ENCODE measurements around the gene CEACAM20. TPM values are rescaled to one million over a fixed set of nuclear protein-coding genes. Genes with fewer than 3 reads are reported as not detected.

Gene CEACAM20
- total and polyA plus RNA-seq, 11 donors: not detected

DNA sequence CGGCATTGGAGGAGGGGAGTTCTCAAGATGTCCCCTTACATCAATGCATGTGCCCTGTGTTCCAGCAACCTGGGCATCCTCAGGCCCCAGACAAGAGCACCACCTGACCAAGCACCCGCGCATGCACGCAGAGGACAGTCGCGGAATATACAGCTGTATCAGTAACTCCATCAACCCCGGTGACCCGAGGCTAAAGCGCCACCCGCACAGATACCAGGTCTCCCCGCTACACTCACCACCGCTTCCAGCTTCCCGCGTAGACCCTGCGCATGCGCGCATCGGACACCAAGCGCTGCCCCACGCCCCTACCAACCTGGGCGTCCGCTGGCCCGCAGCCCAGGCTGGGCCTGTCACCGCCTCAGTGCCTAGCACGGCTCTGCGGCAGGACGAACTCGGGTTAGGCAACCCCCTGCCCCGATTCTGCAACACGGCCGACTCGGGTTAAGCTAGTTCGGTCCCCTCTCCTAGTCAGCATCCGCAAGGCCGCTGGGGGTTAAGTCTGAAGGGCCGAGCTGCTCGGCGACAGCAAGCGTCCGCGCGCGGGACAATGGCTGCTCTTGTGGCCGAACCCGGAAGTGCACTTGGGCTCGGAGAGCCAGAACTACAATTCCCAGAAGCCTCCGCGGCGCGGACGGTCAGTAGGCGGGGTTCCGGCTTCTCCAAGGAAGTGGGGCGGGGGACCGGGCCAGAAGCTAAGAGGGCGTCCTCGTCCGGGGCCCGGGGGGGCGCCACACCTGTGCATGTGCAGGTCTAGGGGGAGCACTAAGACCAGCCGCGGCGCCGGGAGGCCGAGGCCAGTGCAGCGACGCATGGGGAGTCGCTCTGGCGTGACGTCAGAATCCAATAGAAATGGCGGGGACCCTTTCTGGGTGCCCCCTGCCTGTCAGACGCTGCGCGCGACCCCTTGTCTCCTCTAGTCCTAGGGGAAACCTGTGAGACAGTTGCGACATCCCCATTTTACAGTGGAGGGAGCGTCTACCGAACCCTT, 29.2 kb downstream of the CEACAM20 start, which contains the start of gene ZNF180:
ZNF180 (minus strand) TSS at position 561 of the 988 bp plus-strand sequence. CDS start 3,188 bp downstream, outside the sequence.
- 0 to 1% (median 0%) methylated on average over 41 to 78 of the region's 78 CpGs for WGBS, 4 donors
- Histone ChIP-seq H3K4me1 (peaks cover 5 to 20% (median 12%) of the 10 kb centered on the region in 12 donors), H3K4me3 (peak within 1 kb of the TSS; percentile 67 to 99 (median 85)), H3K27me3 (no peaks in the 10 kb centered on the region), H3K36me3 (peaks cover under 1 to 26% (median 21%) of the 10 kb centered on the region in 9 donors), H3K27ac (peak within 1 kb of the TSS; percentile 78 to 96 (median 91)), H3K9me3 (peaks cover 0 to 39% (median 24%) of the 10 kb centered on the region in 12 donors)
- DNase-seq (peak; percentile 96 to 98 (median 96)), ATAC-seq (peak; percentile 96 to 98 (median 98))
- intact Hi-C loops (cut with DNase I): no loop called here
- TF ChIP-seq, protein P1, sequence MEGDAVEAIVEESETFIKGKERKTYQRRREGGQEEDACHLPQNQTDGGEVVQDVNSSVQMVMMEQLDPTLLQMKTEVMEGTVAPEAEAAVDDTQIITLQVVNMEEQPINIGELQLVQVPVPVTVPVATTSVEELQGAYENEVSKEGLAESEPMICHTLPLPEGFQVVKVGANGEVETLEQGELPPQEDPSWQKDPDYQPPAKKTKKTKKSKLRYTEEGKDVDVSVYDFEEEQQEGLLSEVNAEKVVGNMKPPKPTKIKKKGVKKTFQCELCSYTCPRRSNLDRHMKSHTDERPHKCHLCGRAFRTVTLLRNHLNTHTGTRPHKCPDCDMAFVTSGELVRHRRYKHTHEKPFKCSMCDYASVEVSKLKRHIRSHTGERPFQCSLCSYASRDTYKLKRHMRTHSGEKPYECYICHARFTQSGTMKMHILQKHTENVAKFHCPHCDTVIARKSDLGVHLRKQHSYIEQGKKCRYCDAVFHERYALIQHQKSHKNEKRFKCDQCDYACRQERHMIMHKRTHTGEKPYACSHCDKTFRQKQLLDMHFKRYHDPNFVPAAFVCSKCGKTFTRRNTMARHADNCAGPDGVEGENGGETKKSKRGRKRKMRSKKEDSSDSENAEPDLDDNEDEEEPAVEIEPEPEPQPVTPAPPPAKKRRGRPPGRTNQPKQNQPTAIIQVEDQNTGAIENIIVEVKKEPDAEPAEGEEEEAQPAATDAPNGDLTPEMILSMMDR (IDR thresholded peaks at IDR 0.05): peak; percentile 22 to 66 (median 53)
- TF ChIP-seq POLR2A (IDR thresholded peaks at IDR 0.05): peak in 1 of 2 donors; percentile 93

DNA sequence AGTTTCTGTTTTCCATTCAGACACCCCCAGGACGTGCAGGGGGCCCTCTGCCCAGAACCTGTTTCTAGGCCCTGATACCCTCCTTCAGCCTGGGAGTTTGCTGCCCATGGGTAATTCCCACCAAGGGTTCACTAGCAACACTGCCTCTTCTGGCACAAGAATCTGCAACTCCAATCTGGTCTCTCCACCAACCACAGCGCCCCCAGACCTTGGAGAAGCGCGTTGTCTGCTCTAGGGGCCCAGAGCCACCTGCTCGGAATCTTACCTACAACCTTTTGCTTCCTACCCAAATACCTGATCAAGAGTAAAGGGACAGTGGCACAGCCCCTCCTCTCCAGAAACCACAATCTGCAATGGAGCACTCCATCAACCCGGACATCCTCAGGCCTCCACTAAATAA, 29.9 kb downstream of the CEACAM20 start:
- Histone ChIP-seq H3K36me3 (peaks cover 4 to 33% (median 27%) of the 10 kb centered on the region in 9 donors), H3K27ac (peak overlapping the region in 3 of 12 donors; percentile 87 to 96 (median 94)), H3K27me3 (no peaks in the 10 kb centered on the region), H3K4me3 (peak overlapping the region; percentile 67 to 99 (median 85)), H3K9me3 (peaks cover 0 to 46% (median 31%) of the 10 kb centered on the region in 12 donors), H3K4me1 (peaks cover 5 to 20% (median 12%) of the 10 kb centered on the region in 12 donors)
- no peak for TF ChIP-seq POLR2A (IDR thresholded peaks at IDR 0.05)
- TF ChIP-seq, protein P1 (IDR thresholded peaks at IDR 0.05): no peak
- 18 to 26% (median 22%) methylated on average over 5 to 6 of the region's 6 CpGs for WGBS, 4 donors
- ATAC-seq (no peak), DNase-seq (no peak)
- intact Hi-C loops (cut with DNase I): no loop called here

DNA sequence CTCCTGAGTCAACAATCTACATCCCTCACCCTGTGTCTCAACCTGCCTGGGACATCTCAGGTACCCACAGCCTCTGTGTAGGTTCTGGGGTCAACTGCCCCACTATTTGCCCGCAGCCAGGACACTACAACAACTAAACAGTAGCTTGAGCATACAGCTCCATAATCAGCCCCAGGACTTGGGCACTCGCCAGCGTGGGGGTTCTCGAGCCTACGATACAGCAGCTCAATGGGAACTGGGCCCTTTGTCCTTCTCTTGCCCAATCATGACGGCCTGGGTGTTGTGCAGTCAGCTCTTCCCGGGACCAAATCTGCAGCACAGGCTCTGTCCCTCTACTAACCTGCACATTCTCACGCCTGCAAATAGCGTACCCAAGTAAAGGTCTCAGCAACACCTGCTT, 30.5 kb downstream of the CEACAM20 start:
- 95 to 97% (median 97%) methylated on average over 9 of the region's 9 CpGs for WGBS, 4 donors
- H3K36me3 ChIP-seq: peaks cover 4 to 38% (median 33%) of the 10 kb centered on the region in 9 donors
- H3K4me1 ChIP-seq: peaks cover 5 to 20% (median 12%) of the 10 kb centered on the region in 12 donors
- TF ChIP-seq POLR2A (IDR thresholded peaks at IDR 0.05): no peak
- TF ChIP-seq, protein P1 (IDR thresholded peaks at IDR 0.05): no peak
- peak overlapping the region in 7 of 12 donors; percentile 67 to 99 (median 85) for H3K4me3 ChIP-seq
- no peak overlapping the region for H3K27ac ChIP-seq
- ATAC-seq (no peak), DNase-seq (no peak)
- peaks cover 0 to 51% (median 35%) of the 10 kb centered on the region in 12 donors for H3K9me3 ChIP-seq
- intact Hi-C loops (cut with DNase I): no loop called here
- no peaks in the 10 kb centered on the region for H3K27me3 ChIP-seq

DNA sequence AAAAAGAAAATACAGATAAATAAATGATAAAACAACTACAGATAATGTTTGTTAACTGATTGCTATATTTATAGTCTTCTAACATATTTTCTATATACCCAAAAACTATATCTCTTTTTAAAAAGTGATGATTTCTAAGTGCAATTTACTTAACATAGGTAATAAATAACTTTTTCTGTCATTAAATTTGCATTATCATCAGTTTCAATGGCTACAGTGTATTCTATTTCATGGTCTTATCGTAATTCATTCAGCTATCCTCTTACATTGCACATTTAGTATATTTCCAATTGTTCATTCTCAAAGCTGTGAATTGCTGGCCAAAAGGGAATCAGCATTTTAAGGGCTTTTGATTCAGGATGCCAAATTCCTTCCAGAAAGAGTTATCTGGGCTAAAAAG, 32.8 kb downstream of the CEACAM20 start:
- peaks cover 0 to 74% (median 57%) of the 10 kb centered on the region in 12 donors for H3K9me3 ChIP-seq
- no peak overlapping the region for H3K4me3 ChIP-seq
- WGBS, 4 donors: 97 to 100% (median 98%) methylated on average over 1 of the region's 1 CpG
- H3K4me1 ChIP-seq: peaks cover 5 to 20% (median 12%) of the 10 kb centered on the region in 12 donors
- peaks cover 6 to 61% (median 55%) of the 10 kb centered on the region in 9 donors for H3K36me3 ChIP-seq
- H3K27me3 ChIP-seq: no peaks in the 10 kb centered on the region
- TF ChIP-seq POLR2A (IDR thresholded peaks at IDR 0.05): no peak
- TF ChIP-seq, protein P1 (IDR thresholded peaks at IDR 0.05): no peak
- intact Hi-C loops (cut with DNase I): no loop called here
- no peak for ATAC-seq
- no peak overlapping the region for H3K27ac ChIP-seq
- no peak for DNase-seq

All from heart left ventricle (tissue), 16 donors.